Stimulated activated effector memory CD8-positive, alpha-beta T cell treated with anti-CD3 and anti-CD28 coated beads, Interleukin-12 subunit alpha, Interleukin-12 subunit beta, amount 100 ng/mL, for 72 hours (primary cell): Measurements from ENCODE around the gene ZNF397.
A peak's percentile ranks its signal among the peaks of the same experiment; 100 is the strongest.
"Not testable (repeated sequence)": the region's sequence is repeated elsewhere in the genome, so short reads cannot be mapped to it uniquely, and the experiment has no call there.

Experiments
- ATAC-seq: fragments of 150-1000 bp; cut with Tn5 transposase; 2 replicates; pipeline ENCODE4 v1.10.0; 2021
- DNase-seq, 2 donors: peaks; one replicate each; pipeline ENCODE4 v3.0.0; 2021 to 2022; ENCODE audit warnings: low spot score in 2 of 2
- H3K27ac Mint-ChIP-seq: one replicate; pipeline ENCODE4 v1.8.0; 2022; ENCODE audit warnings: mild to moderate bottlenecking, mixed read lengths
- H3K36me3 Mint-ChIP-seq: one replicate; pipeline ENCODE4 v1.8.0; 2022; ENCODE audit warnings: mild to moderate bottlenecking, mixed read lengths
- H3K4me1 Mint-ChIP-seq: one replicate; pipeline ENCODE4 v1.8.0; 2022; ENCODE audit warnings: mixed read lengths
- H3K4me3 Mint-ChIP-seq: one replicate; pipeline ENCODE4 v1.8.0; 2022; ENCODE audit warnings: mild to moderate bottlenecking, mixed read lengths
- H3K9me3 Mint-ChIP-seq: one replicate; pipeline ENCODE4 v1.8.0; 2022; ENCODE audit warnings: mixed read lengths

Gene ZNF397

GRCh38 chr18:35240664-35241447 lies at the start of gene ZNF397:
Gene ZNF397 (plus strand): TSS chr18:35241034. CDS start chr18:35242471, 1,437 bp downstream.
- Mint-ChIP-seq H3K4me3 (peak within 1 kb of the TSS; percentile 94), H3K27ac (peak within 1 kb of the TSS; percentile 99), H3K36me3 (peaks cover 51% of the 10 kb centered on the region), H3K9me3 (peaks cover 12% of the 10 kb centered on the region), H3K4me1 (peaks cover 25% of the 10 kb centered on the region)
- peak; percentile 99 for ATAC-seq
- peak; percentile 92 to 97 for DNase-seq

GRCh38 chr18:35191698-35192025 lies 49.2 kb upstream of the ZNF397 start:
- no peak overlapping the region for H3K27ac Mint-ChIP-seq
- H3K4me3 Mint-ChIP-seq = no peak overlapping the region
- no peak for ATAC-seq
- H3K4me1 Mint-ChIP-seq = no peaks in the 10 kb centered on the region
- no peaks in the 10 kb centered on the region for H3K36me3 Mint-ChIP-seq
- no peaks in the 10 kb centered on the region for H3K9me3 Mint-ChIP-seq
- DNase-seq = no peak

- Mint-ChIP-seq H3K4me3 (no peak overlapping the region), H3K4me1 (no peaks in the 10 kb centered on the region), H3K36me3 (no peaks in the 10 kb centered on the region), H3K27ac (no peak overlapping the region), H3K9me3 (no peaks in the 10 kb centered on the region)
- no peak for DNase-seq
- no peak for ATAC-seq
These were observed 48.4 kb upstream of the ZNF397 start for GRCh38 chr18:35192415-35192814.

GRCh38 chr18:35193316-35193715 lies 47.5 kb upstream of the ZNF397 start:
- ATAC-seq = no peak
- no peak overlapping the region for H3K4me3 Mint-ChIP-seq
- DNase-seq = no peak
- no peaks in the 10 kb centered on the region for H3K4me1 Mint-ChIP-seq
- H3K27ac Mint-ChIP-seq = no peak overlapping the region
- H3K9me3 Mint-ChIP-seq = no peaks in the 10 kb centered on the region
- H3K36me3 Mint-ChIP-seq = no peaks in the 10 kb centered on the region

GRCh38 chr18:35197296-35197695 lies 43.5 kb upstream of the ZNF397 start:
- no peaks in the 10 kb centered on the region for H3K9me3 Mint-ChIP-seq
- no peaks in the 10 kb centered on the region for H3K36me3 Mint-ChIP-seq
- no peak overlapping the region for H3K4me3 Mint-ChIP-seq
- H3K27ac Mint-ChIP-seq = no peak overlapping the region
- DNase-seq (no peak), ATAC-seq (no peak)
- no peaks in the 10 kb centered on the region for H3K4me1 Mint-ChIP-seq

- no peak for DNase-seq
- no peak overlapping the region for H3K4me3 Mint-ChIP-seq
- no peaks in the 10 kb centered on the region for H3K36me3 Mint-ChIP-seq
- peaks cover 7% of the 10 kb centered on the region for H3K9me3 Mint-ChIP-seq
- H3K4me1 Mint-ChIP-seq = no peaks in the 10 kb centered on the region
- no peak for ATAC-seq
- no peak overlapping the region for H3K27ac Mint-ChIP-seq
These were observed 39.4 kb upstream of the ZNF397 start for GRCh38 chr18:35201256-35201931.

- H3K36me3 Mint-ChIP-seq = no peaks in the 10 kb centered on the region
- peaks cover 7% of the 10 kb centered on the region for H3K9me3 Mint-ChIP-seq
- H3K27ac Mint-ChIP-seq = no peak overlapping the region
- DNase-seq = no peak
- no peaks in the 10 kb centered on the region for H3K4me1 Mint-ChIP-seq
- H3K4me3 Mint-ChIP-seq = no peak overlapping the region
- ATAC-seq = no peak
These were observed 37.8 kb upstream of the ZNF397 start for GRCh38 chr18:35203067-35203466.

- no peak for DNase-seq
- ATAC-seq = no peak
These were observed 35.6 kb upstream of the ZNF397 start for GRCh38 chr18:35205199-35205712.

GRCh38 chr18:35205746-35206458 lies 34.9 kb upstream of the ZNF397 start:
- H3K36me3 Mint-ChIP-seq, ATAC-seq, DNase-seq, H3K9me3 Mint-ChIP-seq, H3K27ac Mint-ChIP-seq, H3K4me3 Mint-ChIP-seq, H3K4me1 Mint-ChIP-seq: not testable (repeated sequence)

More at GRCh38 chr18:35205199-35205712, 35.6 kb upstream of the ZNF397 start:
- Mint-ChIP-seq H3K36me3 (no peaks in the 10 kb centered on the region), H3K4me1 (no peaks in the 10 kb centered on the region), H3K4me3 (no peak overlapping the region), H3K27ac (no peak overlapping the region), H3K9me3 (peaks cover 7% of the 10 kb centered on the region)

GRCh38 chr18:35215026-35215425 lies 25.8 kb upstream of the ZNF397 start:
- Mint-ChIP-seq H3K4me1 (no peaks in the 10 kb centered on the region), H3K27ac (no peak overlapping the region), H3K36me3 (no peaks in the 10 kb centered on the region), H3K4me3 (no peak overlapping the region), H3K9me3 (no peaks in the 10 kb centered on the region)
- ATAC-seq (no peak), DNase-seq (no peak)

GRCh38 chr18:35216611-35217010 lies 24.2 kb upstream of the ZNF397 start:
- not testable (repeated sequence) for H3K27ac Mint-ChIP-seq, DNase-seq, H3K9me3 Mint-ChIP-seq, ATAC-seq, H3K36me3 Mint-ChIP-seq, H3K4me3 Mint-ChIP-seq, H3K4me1 Mint-ChIP-seq

- not testable (repeated sequence) for H3K4me1 Mint-ChIP-seq, DNase-seq, ATAC-seq, H3K9me3 Mint-ChIP-seq, H3K36me3 Mint-ChIP-seq, H3K27ac Mint-ChIP-seq, H3K4me3 Mint-ChIP-seq
These were observed 21.5 kb upstream of the ZNF397 start for GRCh38 chr18:35219331-35219730.

- DNase-seq (no peak), ATAC-seq (no peak)
- Mint-ChIP-seq H3K36me3 (no peaks in the 10 kb centered on the region), H3K4me1 (no peaks in the 10 kb centered on the region), H3K27ac (no peak overlapping the region), H3K4me3 (no peak overlapping the region), H3K9me3 (no peaks in the 10 kb centered on the region)
These were observed 20.4 kb upstream of the ZNF397 start for GRCh38 chr18:35220424-35220823.

- H3K4me1 Mint-ChIP-seq = no peaks in the 10 kb centered on the region
- no peaks in the 10 kb centered on the region for H3K36me3 Mint-ChIP-seq
- H3K9me3 Mint-ChIP-seq = no peaks in the 10 kb centered on the region
- no peak for ATAC-seq
- DNase-seq = no peak
- H3K4me3 Mint-ChIP-seq = no peak overlapping the region
- H3K27ac Mint-ChIP-seq = no peak overlapping the region
These were observed 17.0 kb upstream of the ZNF397 start for GRCh38 chr18:35223797-35224196.

- H3K9me3 Mint-ChIP-seq = no peaks in the 10 kb centered on the region
- H3K36me3 Mint-ChIP-seq = no peaks in the 10 kb centered on the region
- H3K4me3 Mint-ChIP-seq = no peak overlapping the region
- ATAC-seq (no peak), DNase-seq (no peak)
- H3K4me1 Mint-ChIP-seq = peaks cover 5% of the 10 kb centered on the region
- H3K27ac Mint-ChIP-seq = peak overlapping the region; percentile 58
These were observed 13.6 kb upstream of the ZNF397 start for GRCh38 chr18:35227254-35227653.
